Chondrocyte (in vitro differentiated cells): Measurements from ENCODE around the gene RNASE1. TPM values are rescaled to one million over a fixed set of nuclear protein-coding genes. Genes with fewer than 3 reads are reported as not detected.
"Not testable (repeated sequence)": the region's sequence is repeated elsewhere in the genome, so short reads cannot be mapped to it uniquely, and the experiment has no call there.

Source experiments
- DNase-seq: peaks from one replicate; pipeline ENCODE4 v3.0.0; 2021; ENCODE audit warnings: mixed read lengths, low spot score
- H3K27ac Mint-ChIP-seq: one replicate; pipeline ENCODE4 v1.8.0; 2021; ENCODE audit warnings: mild to moderate bottlenecking, moderate library complexity, mixed read lengths; ENCODE audit not compliant: unreplicated experiment
- H3K27me3 Mint-ChIP-seq: 2 replicates; pipeline ENCODE4 v1.8.0; 2021; ENCODE audit warnings: low read depth, mixed read lengths
- H3K36me3 Mint-ChIP-seq: 2 replicates; pipeline ENCODE4 v1.8.0; 2021; ENCODE audit warnings: low read depth, mixed read lengths
- H3K4me1 Mint-ChIP-seq: 2 replicates; pipeline ENCODE4 v1.8.0; 2021; ENCODE audit warnings: low read depth, mild to moderate bottlenecking, mixed read lengths
- H3K4me3 Mint-ChIP-seq: one replicate; pipeline ENCODE4 v1.8.0; 2021; ENCODE audit warnings: mild to moderate bottlenecking, moderate library complexity, mixed read lengths; ENCODE audit not compliant: unreplicated experiment
- H3K9me3 Mint-ChIP-seq: 2 replicates; pipeline ENCODE4 v1.8.0; 2021; ENCODE audit warnings: low read depth, mixed read lengths
- CTCF ChIP-seq: fragments of 200-600 bp; sonication (generic); IDR thresholded peaks from 2 replicates; pipeline ENCODE4 v1.5.0; 2021; ENCODE audit warnings: antibody characterized with exemption, mild to moderate bottlenecking, moderate library complexity
- total RNA-seq: library from RNA; stranded (reverse); gene quantifications from 3 replicates; pipeline ENCODE4 v1.2.1, GENCODE V29; 2021

RNASE1 gene
- total RNA-seq, 1 donor from 2014 or later: 0.97 TPM

GRCh38 chr14:20769421-20769820 is 33.2 kb downstream of the RNASE1 start:
- H3K4me1 Mint-ChIP-seq: no peaks in the 10 kb centered on the region
- no peak overlapping the region for H3K27ac Mint-ChIP-seq
- no peaks in the 10 kb centered on the region for H3K36me3 Mint-ChIP-seq
- no peak for DNase-seq
- H3K4me3 Mint-ChIP-seq: no peak overlapping the region
- no peak for TF ChIP-seq CTCF
- peaks cover 3% of the 10 kb centered on the region for H3K9me3 Mint-ChIP-seq
- peaks cover 1% of the 10 kb centered on the region for H3K27me3 Mint-ChIP-seq

- H3K4me1 Mint-ChIP-seq: no peaks in the 10 kb centered on the region
- no peak overlapping the region for H3K27ac Mint-ChIP-seq
- H3K36me3 Mint-ChIP-seq: no peaks in the 10 kb centered on the region
Observed at GRCh38 chr14:20768593-20768892, 34.1 kb downstream of the RNASE1 start.

GRCh38 chr14:20760950-20761349 is 41.7 kb downstream of the RNASE1 start:
- no peak for TF ChIP-seq CTCF
- Mint-ChIP-seq H3K36me3 (no peaks in the 10 kb centered on the region), H3K4me1 (no peaks in the 10 kb centered on the region), H3K27ac (no peak overlapping the region), H3K9me3 (peaks cover 3% of the 10 kb centered on the region), H3K4me3 (no peak overlapping the region), H3K27me3 (peaks cover 3% of the 10 kb centered on the region)
- DNase-seq: no peak

More at GRCh38 chr14:20768593-20768892, 34.1 kb downstream of the RNASE1 start:
- Mint-ChIP-seq H3K4me3 (no peak overlapping the region), H3K9me3 (peaks cover 3% of the 10 kb centered on the region), H3K27me3 (peaks cover 1% of the 10 kb centered on the region)
- no peak for TF ChIP-seq CTCF
- DNase-seq: no peak

- not testable (repeated sequence) for DNase-seq, H3K27ac Mint-ChIP-seq, H3K27me3 Mint-ChIP-seq, H3K4me1 Mint-ChIP-seq, H3K9me3 Mint-ChIP-seq, H3K36me3 Mint-ChIP-seq, H3K4me3 Mint-ChIP-seq
Observed at GRCh38 chr14:20759465-20759864, 43.2 kb downstream of the RNASE1 start.

- Mint-ChIP-seq H3K27me3 (peaks cover 2% of the 10 kb centered on the region), H3K4me3 (no peak overlapping the region), H3K4me1 (no peaks in the 10 kb centered on the region), H3K36me3 (no peaks in the 10 kb centered on the region), H3K27ac (no peak overlapping the region), H3K9me3 (peaks cover 3% of the 10 kb centered on the region)
- no peak for DNase-seq
- no peak for TF ChIP-seq CTCF
Observed at GRCh38 chr14:20757965-20758364, 44.7 kb downstream of the RNASE1 start.

GRCh38 chr14:20755037-20755436 is 47.6 kb downstream of the RNASE1 start:
- Mint-ChIP-seq H3K9me3 (peaks cover 13% of the 10 kb centered on the region), H3K4me1 (no peaks in the 10 kb centered on the region), H3K27me3 (peaks cover 4% of the 10 kb centered on the region), H3K36me3 (no peaks in the 10 kb centered on the region), H3K4me3 (no peak overlapping the region), H3K27ac (no peak overlapping the region)
- DNase-seq: no peak
- TF ChIP-seq CTCF: no peak
